HG03280 (cell line): ENCODE measurements around the gene LRP2.
"Not testable (repeated sequence)": the region's sequence is repeated elsewhere in the genome, so short reads cannot be mapped to it uniquely, and the experiment has no call there.

Experiments
- ATAC-seq: cut with Tn5 transposase; IDR thresholded peaks from one replicate; pipeline ENCODE4 v1.9.1; 2021; ENCODE audit warnings: mild to moderate bottlenecking, moderate library complexity; ENCODE audit not compliant: unreplicated experiment

The LRP2 gene

GRCh38 chr2:169362118-169362893 lies at the start of gene LRP2:
Gene LRP2 (minus strand): TSS chr2:169362534. CDS start chr2:169362399, 135 bp downstream.
- ATAC-seq, result no peak

GRCh38 chr2:169406891-169407290 lies 44.6 kb upstream of the LRP2 start:
- no peak for ATAC-seq

GRCh38 chr2:169399491-169399890 lies 37.2 kb upstream of the LRP2 start:
- ATAC-seq, result not testable (repeated sequence)

GRCh38 chr2:169397697-169398096 lies 35.4 kb upstream of the LRP2 start:
- no peak for ATAC-seq

- no peak for ATAC-seq
Observed at GRCh38 chr2:169395821-169396374, 33.6 kb upstream of the LRP2 start.

- ATAC-seq, result peak; percentile 48
Observed at GRCh38 chr2:169393068-169393590, 30.8 kb upstream of the LRP2 start.

- no peak for ATAC-seq
Observed at GRCh38 chr2:169391236-169391635, 28.9 kb upstream of the LRP2 start.

- no peak for ATAC-seq
Observed at GRCh38 chr2:169388161-169388560, 25.8 kb upstream of the LRP2 start.

GRCh38 chr2:169386722-169387121 lies 24.4 kb upstream of the LRP2 start:
- ATAC-seq, result no peak

GRCh38 chr2:169384816-169385215 lies 22.5 kb upstream of the LRP2 start:
- ATAC-seq, result no peak

- ATAC-seq, result no peak
Observed at GRCh38 chr2:169372561-169372960, 10.2 kb upstream of the LRP2 start.

- no peak for ATAC-seq
Observed at GRCh38 chr2:169366066-169366465, 3.7 kb upstream of the LRP2 start.

- ATAC-seq, result peak; percentile 42
Observed at GRCh38 chr2:169365029-169365480, 2.7 kb upstream of the LRP2 start.

GRCh38 chr2:169363560-169364150 lies 1.3 kb upstream of the LRP2 start:
- peak; percentile 60 for ATAC-seq

GRCh38 chr2:169362894-169363559 lies 693 bp upstream of the LRP2 start:
- ATAC-seq, result peak; percentile 2

- no peak for ATAC-seq
Observed at GRCh38 chr2:169361706-169362117, 622 bp downstream of the LRP2 start.

- ATAC-seq, result no peak
Observed at GRCh38 chr2:169360984-169361705, 1.2 kb downstream of the LRP2 start.

- ATAC-seq, result no peak
Observed at GRCh38 chr2:169358016-169358415, 4.3 kb downstream of the LRP2 start.

GRCh38 chr2:169354244-169354643 lies 8.1 kb downstream of the LRP2 start:
- no peak for ATAC-seq

GRCh38 chr2:169351725-169352124 lies 10.6 kb downstream of the LRP2 start:
- ATAC-seq, result no peak

- ATAC-seq, result no peak
Observed at GRCh38 chr2:169349535-169349934, 12.8 kb downstream of the LRP2 start.
